Activated CD4-positive, alpha-beta T cell treated with anti-CD3 and anti-CD28 coated beads, Interleukin-2, amount 10 ng/mL, durations not matched to agents 7 days and 5 days (primary cell): ENCODE results near the gene CRKL. TPM values are rescaled to one million over a fixed set of nuclear protein-coding genes. Genes with fewer than 3 reads are reported as not detected.

Experiments used
- CTCF ChIA-PET: fragments of 350-600 bp; sonication (Branson Sonifier 250); formaldehyde crosslinking; loops from one replicate; lab custom pipeline; 2021; ENCODE audit warnings: antibody characterized with exemption; lab: Charles Lee
- POLR2A ChIA-PET: fragments of 350-600 bp; sonication (Branson Sonifier 250); formaldehyde crosslinking; loops from one replicate; lab custom pipeline; 2021; ENCODE audit warnings: antibody characterized with exemption; lab: Charles Lee
- DNase-seq: peaks from one replicate; pipeline ENCODE4 v3.0.0-alpha.2; 2020
- H3K27ac Mint-ChIP-seq: one replicate; pipeline ENCODE4 v1.8.0; 2021; ENCODE audit warnings: mild to moderate bottlenecking, moderate library complexity, mixed read lengths
- H3K27me3 Mint-ChIP-seq: one replicate; pipeline ENCODE4 v1.8.0; 2021; ENCODE audit warnings: mixed read lengths
- H3K36me3 Mint-ChIP-seq: one replicate; pipeline ENCODE4 v1.8.0; 2021; ENCODE audit warnings: low read depth, mixed read lengths
- H3K4me1 Mint-ChIP-seq: one replicate; pipeline ENCODE4 v1.8.0; 2021; ENCODE audit warnings: mixed read lengths
- H3K4me3 Mint-ChIP-seq: one replicate; pipeline ENCODE4 v1.8.0; 2021; ENCODE audit warnings: mild to moderate bottlenecking, moderate library complexity, mixed read lengths
- H3K9me3 Mint-ChIP-seq: one replicate; pipeline ENCODE4 v1.8.0; 2021; ENCODE audit warnings: mixed read lengths
- total RNA-seq, 2 experiments: library from RNA; stranded (reverse); gene quantifications; one replicate each; pipeline ENCODE4 v1.2.3, GENCODE V29; 2021

The CRKL gene
- total RNA-seq, 2 experiments from 2014 or later, result 82.2 to 87.2 TPM

DNA sequence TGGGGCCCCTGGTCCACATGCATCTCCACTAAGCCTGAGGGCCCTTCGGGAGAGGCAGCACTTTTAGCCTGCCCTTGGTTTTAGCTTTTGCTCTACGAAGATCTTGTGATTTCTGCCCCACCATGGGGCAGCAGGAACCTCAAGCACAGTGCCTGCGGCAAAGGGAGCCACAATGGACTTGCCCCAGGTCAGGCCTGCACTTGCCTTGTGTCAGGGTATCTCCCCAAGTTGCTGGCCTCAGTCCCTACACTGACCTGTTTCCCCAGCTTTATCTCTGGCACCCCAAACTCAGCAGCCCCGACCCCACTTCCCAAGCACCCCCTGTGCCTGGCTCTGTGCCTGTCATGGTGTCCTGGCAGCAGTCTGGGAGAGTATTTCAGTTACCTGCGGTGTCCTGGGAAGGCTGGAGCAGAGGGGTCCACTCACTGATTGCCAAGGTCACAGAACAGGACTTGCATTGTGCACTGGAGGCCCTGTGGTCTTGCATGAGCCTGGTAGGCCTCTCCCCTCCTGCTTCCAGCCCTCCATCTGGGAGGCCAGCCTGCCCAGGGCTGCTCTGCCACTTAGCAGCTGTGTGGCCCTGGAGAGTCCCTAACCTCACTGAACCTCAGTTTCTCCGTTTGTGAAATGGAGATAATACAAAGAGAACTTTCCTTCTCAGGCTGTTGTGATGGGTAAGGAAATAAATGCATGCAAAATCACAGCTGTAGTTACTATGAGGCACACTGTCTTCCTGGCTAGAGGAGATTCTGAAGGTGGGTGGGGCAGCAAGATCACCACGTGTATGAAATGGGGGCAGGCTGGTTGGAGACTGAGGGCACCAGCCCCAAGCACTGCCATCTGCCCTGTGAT lies 46.2 kb downstream of the CRKL start:
- Mint-ChIP-seq H3K4me3 (no peak overlapping the region), H3K4me1 (peaks cover 10% of the 10 kb centered on the region), H3K36me3 (no peaks in the 10 kb centered on the region), H3K27me3 (peaks cover 30% of the 10 kb centered on the region), H3K27ac (no peak overlapping the region), H3K9me3 (no peaks in the 10 kb centered on the region)
- POLR2A ChIA-PET, result no interaction called here
- CTCF ChIA-PET, result interaction anchor here (0.6 to 2.4 kb wide), 2 partner anchors 10 to 516 kb away, joined by 3 to 6 read pairs; no protein-coding TSS in a partner anchor
- no peak for DNase-seq

DNA sequence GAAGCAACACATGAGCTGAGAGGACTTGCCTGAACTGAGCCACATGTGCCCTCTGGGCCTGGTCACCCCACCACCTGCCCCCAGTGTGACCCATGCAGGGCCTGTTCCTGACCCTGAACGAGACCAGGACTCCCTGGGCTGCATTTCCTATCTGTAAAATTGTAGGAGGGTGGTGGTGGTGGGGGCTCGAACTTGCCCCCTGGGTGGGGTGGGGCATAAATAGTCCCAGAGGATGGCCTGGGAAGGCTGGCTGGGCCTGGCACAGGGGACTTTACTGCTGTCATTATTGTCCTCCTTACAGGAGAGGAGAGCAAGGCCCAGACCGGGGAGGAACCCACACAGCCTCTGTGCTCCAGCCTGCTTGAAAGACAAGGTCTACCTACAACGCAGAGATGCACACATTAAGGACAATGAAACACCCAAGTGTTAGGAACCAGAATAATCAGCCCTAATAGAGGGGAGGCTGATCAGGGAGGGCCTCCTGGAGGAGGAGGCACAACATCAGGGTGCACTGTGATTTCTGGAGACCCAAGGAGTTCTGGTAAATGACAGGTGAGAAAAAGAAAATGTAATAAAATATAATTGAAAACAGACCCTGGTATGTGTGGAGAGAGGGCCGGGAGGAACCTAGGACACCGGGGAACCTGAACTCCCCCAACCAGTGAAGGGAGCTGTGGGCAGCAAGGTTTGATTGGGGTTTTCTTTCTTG lies 47.0 kb downstream of the CRKL start:
- H3K27me3 Mint-ChIP-seq, result peaks cover 30% of the 10 kb centered on the region
- peaks cover 10% of the 10 kb centered on the region for H3K4me1 Mint-ChIP-seq
- H3K4me3 Mint-ChIP-seq, result peak overlapping the region; percentile 51
- no peaks in the 10 kb centered on the region for H3K36me3 Mint-ChIP-seq
- no peaks in the 10 kb centered on the region for H3K9me3 Mint-ChIP-seq
- CTCF ChIA-PET, result interaction anchor here (2.4 kb wide), 1 partner anchor 9 kb away, joined by 6 read pairs; no protein-coding TSS in a partner anchor
- peak overlapping the region; percentile 25 for H3K27ac Mint-ChIP-seq
- DNase-seq, result no peak
- POLR2A ChIA-PET, result no interaction called here

DNA sequence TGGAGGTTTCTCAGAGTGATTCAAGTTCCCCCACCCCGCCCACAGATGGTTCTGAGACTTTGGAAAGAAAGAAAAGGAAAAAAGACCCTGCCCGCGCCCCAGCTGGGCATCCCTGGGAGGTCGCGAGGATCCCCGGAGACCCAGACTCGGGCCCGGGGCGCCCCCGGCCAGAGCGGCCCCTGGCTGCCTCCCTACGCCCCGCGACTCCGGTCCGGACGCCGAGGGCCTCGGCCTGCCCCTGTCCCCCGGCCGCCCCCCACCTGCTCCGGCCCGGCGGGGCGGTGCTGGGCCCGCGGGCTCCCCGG lies 47.5 kb downstream of the CRKL start:
- H3K27me3 Mint-ChIP-seq, result peaks cover 30% of the 10 kb centered on the region
- ChIA-PET CTCF (interaction anchor here (2.4 kb wide), 1 partner anchor 9 kb away, joined by 6 read pairs; no protein-coding TSS in a partner anchor), POLR2A (no interaction called here)
- DNase-seq, result no peak
- H3K4me3 Mint-ChIP-seq, result peak overlapping the region; percentile 51
- H3K27ac Mint-ChIP-seq, result peak overlapping the region; percentile 25
- peaks cover 10% of the 10 kb centered on the region for H3K4me1 Mint-ChIP-seq
- H3K9me3 Mint-ChIP-seq, result no peaks in the 10 kb centered on the region
- H3K36me3 Mint-ChIP-seq, result no peaks in the 10 kb centered on the region

DNA sequence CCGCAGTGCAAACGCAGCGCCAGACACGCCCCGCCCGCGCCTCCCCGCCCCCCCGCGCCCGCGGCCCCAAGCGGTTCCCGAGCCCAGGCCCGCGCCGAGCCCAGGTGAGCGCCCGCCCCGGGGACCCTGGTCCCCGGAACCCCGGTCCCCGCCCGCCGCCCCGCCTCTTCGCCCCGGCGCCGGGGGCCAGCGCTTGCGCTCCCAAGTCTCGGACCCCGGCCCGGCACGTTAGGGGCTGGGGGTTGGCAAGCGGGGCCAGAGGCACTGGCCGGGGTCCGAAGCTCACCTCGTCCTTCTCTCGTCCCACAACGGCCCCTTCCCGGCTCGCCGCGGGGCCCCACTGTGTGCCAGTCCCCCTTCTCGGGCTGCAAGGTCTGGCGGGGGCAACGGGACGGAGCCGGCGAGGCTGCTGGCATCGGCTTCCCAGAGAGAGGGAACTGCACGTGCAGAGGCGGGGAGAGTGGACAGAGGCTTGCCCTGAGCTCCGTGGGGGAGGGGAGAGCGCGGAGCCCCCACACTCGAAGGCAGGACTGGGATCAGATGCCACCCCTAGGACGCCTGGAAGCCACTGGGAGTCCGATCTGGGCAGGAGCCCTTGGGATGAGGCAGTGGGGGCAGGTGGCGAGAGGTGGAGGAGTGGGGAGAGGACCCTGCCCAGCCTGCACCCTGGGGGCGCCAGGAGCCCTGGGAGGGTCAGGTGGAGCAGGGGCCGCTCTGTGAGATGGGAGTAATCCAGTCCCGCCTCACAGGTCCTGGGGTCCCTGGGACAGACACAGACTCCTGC lies 48.1 kb downstream of the CRKL start:
- H3K9me3 Mint-ChIP-seq, result no peaks in the 10 kb centered on the region
- no peak overlapping the region for H3K27ac Mint-ChIP-seq
- H3K4me3 Mint-ChIP-seq, result no peak overlapping the region
- no peak for DNase-seq
- CTCF ChIA-PET, result interaction anchor here (2.4 kb wide), 1 partner anchor 8 kb away, joined by 6 read pairs; no protein-coding TSS in a partner anchor
- H3K36me3 Mint-ChIP-seq, result no peaks in the 10 kb centered on the region
- POLR2A ChIA-PET, result no interaction called here
- H3K4me1 Mint-ChIP-seq, result peaks cover 10% of the 10 kb centered on the region
- H3K27me3 Mint-ChIP-seq, result peaks cover 26% of the 10 kb centered on the region

DNA sequence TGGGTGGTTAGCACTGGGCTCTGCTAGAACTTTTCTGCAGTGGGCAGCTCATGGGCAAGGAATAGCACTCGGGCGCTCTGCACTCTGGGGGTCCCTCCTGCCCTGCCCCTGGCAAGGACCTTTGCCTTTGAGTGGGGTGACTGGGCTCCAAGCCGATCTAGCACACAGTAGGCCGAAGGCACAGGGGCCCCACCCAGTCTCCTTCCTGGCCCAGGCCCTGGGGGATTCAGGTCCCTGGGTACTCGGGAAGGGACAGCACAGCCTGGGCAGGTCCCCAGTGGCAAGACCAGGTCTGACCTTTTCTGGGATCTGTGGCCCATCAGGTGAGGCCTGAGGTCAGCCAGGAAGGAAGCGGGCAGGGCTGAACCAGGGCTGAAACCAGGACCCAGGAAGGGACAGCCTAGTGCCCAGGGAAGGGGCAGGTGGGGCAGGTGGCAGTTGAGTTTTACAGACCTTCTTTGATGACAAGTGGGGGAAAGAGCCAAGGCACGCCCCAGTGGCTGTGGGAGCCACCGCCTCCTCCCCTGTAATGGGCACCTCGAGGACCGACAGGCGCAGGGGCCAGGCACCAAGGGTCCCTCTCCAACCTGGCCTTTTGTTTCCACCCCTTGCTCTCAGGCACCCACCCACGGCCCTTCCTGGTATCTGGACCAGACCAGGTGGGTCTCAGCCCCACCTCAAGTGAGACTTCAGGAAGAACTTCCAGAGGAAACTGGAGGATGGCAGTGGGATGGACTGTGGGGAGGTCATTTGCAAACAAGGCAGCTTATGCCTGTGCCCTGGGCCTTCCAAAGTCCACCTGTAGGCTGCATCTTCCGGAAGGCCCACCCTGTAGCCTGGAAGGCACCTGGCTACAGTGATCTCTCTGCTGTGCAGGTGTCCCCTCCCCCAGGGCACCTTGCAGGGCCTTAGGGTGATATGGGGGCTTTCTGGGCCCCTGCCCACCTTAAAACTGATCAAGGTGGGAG lies 49.0 kb downstream of the CRKL start:
- ChIA-PET CTCF (interaction anchor here (0.5 to 1.5 kb wide), 2 partner anchors 9 to 106 kb away, joined by 4 read pairs; no protein-coding TSS in a partner anchor), POLR2A (no interaction called here)
- DNase-seq, result no peak
- Mint-ChIP-seq H3K36me3 (no peaks in the 10 kb centered on the region), H3K27ac (no peak overlapping the region), H3K9me3 (no peaks in the 10 kb centered on the region), H3K4me1 (peaks cover 10% of the 10 kb centered on the region), H3K4me3 (no peak overlapping the region), H3K27me3 (peaks cover 21% of the 10 kb centered on the region)

DNA sequence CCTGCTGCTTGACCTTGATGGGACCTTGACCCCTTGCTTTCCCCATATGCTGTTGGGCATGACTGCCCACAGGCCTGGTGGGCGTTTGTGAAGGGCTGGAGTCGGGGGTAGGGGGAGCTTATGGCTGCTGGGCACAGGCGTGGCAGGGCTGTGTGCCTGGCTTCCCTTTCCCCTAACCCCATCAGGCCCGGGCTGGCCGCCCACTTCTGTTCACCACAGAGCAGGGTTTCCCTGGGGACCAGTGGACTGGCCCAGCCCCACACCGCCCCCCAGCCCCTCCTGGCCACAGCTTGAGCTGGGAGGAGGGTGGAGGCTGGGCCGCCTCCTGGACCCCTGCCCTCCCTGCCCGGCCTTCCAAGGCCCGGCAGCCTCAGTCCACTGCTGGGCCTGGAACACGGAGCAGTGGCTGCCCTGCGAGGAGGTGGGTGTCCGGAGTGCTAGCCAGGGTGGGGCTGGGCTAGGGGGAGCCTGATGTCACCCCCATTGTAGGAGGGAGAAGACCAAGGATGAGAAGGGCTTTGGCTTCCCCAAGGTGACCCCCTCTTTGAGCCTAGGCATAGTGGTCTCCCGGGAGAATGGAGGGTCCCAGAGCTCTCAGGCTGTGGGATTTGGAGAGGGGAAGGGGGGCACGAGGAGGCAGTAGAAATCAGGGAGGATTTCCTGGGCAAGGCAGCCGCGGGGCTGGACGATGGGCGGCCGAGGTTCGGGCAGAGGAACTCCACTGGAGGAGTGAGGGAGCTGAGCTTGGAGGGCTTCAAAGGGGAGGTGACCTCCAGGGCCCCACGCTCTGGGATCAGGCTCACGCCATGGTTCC lies 49.9 kb downstream of the CRKL start, which contains the start of gene AIFM3:
AIFM3 (plus strand) TSS at position 373 of the 814 bp plus-strand sequence. CDS start 690 bp downstream, outside the sequence.
- POLR2A ChIA-PET, result no interaction called here
- Mint-ChIP-seq H3K27me3 (peaks cover 19% of the 10 kb centered on the region), H3K4me1 (peaks cover 6% of the 10 kb centered on the region), H3K27ac (no peak within 1 kb of the TSS), H3K4me3 (no peak within 1 kb of the TSS), H3K9me3 (no peaks in the 10 kb centered on the region), H3K36me3 (no peaks in the 10 kb centered on the region)
- CTCF ChIA-PET, result interaction anchor here (1.5 kb wide), 1 partner anchor 9 kb away, joined by 4 read pairs; no protein-coding TSS in a partner anchor
- no peak for DNase-seq

DNA sequence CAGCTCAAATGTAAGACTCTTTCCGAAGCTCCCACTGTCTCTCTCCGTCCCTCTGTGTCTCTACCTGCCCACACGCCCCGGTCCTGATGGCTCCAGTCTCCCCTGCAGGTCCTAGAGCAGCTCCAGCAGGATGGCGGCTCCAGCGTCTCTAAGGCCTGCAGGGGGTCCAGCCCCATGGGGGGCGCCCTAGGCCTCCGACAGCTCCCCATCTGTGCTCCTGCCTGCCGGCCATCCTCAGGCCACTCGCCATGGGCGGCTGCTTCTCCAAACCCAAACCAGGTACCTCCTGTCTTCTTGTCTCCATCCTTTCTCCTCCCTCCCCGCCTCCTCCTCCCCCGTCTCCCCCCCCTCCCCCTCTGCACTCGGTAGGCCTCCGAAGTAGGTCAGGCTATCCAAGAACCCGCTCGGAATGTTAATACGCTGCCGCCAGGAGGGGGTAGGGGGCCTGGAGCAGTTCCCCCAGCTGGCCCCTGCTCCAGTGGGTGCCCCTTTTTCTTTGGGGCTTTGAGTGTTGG lies 50.5 kb downstream of the CRKL start:
- Mint-ChIP-seq H3K4me1 (peaks cover 6% of the 10 kb centered on the region), H3K27me3 (peaks cover 19% of the 10 kb centered on the region), H3K4me3 (no peak overlapping the region), H3K9me3 (no peaks in the 10 kb centered on the region), H3K36me3 (no peaks in the 10 kb centered on the region), H3K27ac (no peak overlapping the region)
- ChIA-PET CTCF (interaction anchor here (1.5 kb wide), 1 partner anchor 8 kb away, joined by 4 read pairs; no protein-coding TSS in a partner anchor), POLR2A (no interaction called here)
- no peak for DNase-seq

DNA sequence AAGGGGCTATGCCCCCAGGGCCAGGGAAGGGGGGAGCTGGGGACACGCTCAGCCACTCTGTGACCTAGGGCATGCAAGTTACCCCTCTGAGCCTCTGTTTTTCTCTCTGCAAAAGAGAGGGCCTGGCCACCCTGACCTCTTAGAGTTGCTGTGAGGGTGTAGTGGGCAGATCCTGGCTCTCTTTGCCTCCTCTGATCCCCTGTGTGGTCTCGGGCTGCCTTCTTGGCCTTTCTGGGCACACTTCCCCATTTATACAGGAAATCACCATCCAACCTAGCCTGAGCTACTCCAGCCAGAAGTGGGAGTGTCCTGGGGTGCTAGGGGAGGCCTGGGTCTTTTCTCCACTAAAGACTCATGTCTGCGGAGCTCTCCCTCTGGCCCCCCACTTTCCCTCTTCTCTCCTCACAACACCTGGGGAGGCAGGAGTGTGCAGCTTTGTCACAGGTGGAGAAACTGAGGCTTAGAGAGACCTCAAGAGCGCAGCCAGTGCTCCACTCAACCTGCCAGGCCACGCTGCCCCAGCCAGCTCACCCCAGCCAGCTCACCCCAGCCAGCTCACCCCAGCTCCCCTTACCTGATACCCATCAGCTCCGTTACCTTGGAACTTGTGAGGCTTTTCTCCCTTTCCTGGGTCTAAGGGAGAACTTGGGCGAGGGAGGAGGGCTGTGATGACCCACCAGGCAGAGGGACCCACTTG lies 51.2 kb downstream of the CRKL start:
- no peaks in the 10 kb centered on the region for H3K9me3 Mint-ChIP-seq
- ChIA-PET CTCF (interaction anchor here (0.6 to 1.5 kb wide), 2 partner anchors 11 to 51 kb away, joined by 3 to 4 read pairs; partner anchors contain the start of gene CRKL), POLR2A (no interaction called here)
- no peak for DNase-seq
- H3K27ac Mint-ChIP-seq, result no peak overlapping the region
- peaks cover 6% of the 10 kb centered on the region for H3K4me1 Mint-ChIP-seq
- peaks cover 19% of the 10 kb centered on the region for H3K27me3 Mint-ChIP-seq
- H3K36me3 Mint-ChIP-seq, result no peaks in the 10 kb centered on the region
- H3K4me3 Mint-ChIP-seq, result no peak overlapping the region

DNA sequence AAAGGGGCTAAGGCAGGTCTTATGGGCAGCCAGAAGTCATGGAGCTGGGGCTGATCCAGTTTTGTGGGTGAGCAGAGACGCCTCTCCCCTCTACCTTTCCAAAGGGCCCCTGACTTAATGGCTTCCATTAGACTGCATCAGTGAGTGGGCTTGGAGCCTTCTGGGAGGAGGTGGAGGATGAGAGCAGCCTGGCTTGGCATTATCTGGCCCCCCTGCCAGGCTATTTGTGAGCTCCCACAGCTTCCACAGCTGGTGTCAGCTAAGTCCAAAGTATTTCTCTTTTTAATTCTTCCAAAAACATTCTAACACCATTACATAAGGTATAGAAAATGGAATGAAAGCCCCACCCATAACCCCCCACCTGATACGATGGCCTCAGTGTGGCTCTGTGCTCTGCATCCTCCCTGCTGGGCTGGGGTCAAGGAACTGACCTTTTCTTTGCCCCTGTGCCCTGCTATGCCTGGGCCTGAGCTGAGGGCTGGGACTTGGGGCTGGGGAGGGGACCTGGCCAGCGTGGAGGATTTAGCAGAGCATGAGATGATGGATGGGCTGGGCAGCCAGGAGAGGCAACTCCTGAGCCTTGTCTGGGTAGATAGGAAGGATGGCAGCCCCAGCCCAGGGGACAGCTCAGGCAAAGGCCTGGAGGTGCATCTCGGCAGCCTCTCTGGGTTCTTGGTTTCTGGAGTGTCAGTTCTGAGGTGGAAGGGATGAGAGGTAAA lies 53.9 kb downstream of the CRKL start:
- Mint-ChIP-seq H3K36me3 (no peaks in the 10 kb centered on the region), H3K27ac (no peak overlapping the region), H3K4me1 (no peaks in the 10 kb centered on the region), H3K9me3 (no peaks in the 10 kb centered on the region), H3K4me3 (no peak overlapping the region), H3K27me3 (no peaks in the 10 kb centered on the region)
- DNase-seq, result no peak
- CTCF ChIA-PET, result interaction anchor here (0.6 kb wide), 1 partner anchor 12 kb away, joined by 3 read pairs; no protein-coding TSS in a partner anchor
- POLR2A ChIA-PET, result no interaction called here
